AG09309 (cell line): Measurements from ENCODE around the gene SLC1A2.

Experiments
- DNase-seq: peaks from one replicate; pipeline ENCODE4 v3.0.0-alpha.2; 2010; ENCODE audit warnings: low read depth
- H3K4me3 ChIP-seq: 2 replicates; pipeline ENCODE4 v1.5.1; 2011; ENCODE audit warnings: mild to moderate bottlenecking, low read depth, low read length, moderate library complexity; ENCODE audit not compliant: control insufficient read depth
- CTCF ChIP-seq: IDR thresholded peaks from 2 replicates; pipeline ENCODE4 v1.5.1; 2011; ENCODE audit warnings: mild to moderate bottlenecking, low read depth, low read length, inconsistent platforms; ENCODE audit not compliant: insufficient read depth, control insufficient read depth; ENCODE audit errors: missing control alignments

SLC1A2 gene

GRCh38 chr11:35286126-35286525, 133.2 kb downstream of the SLC1A2 start:
- no peak for TF ChIP-seq CTCF
- H3K4me3 ChIP-seq = no peak overlapping the region
- DNase-seq = no peak

- DNase-seq = no peak
- TF ChIP-seq CTCF = no peak
These were observed 133.9 kb downstream of the SLC1A2 start for GRCh38 chr11:35285471-35285870.

GRCh38 chr11:35282221-35282882, 137.0 kb downstream of the SLC1A2 start:
- DNase-seq = no peak
- no peak for TF ChIP-seq CTCF
- H3K4me3 ChIP-seq = no peak overlapping the region

More at GRCh38 chr11:35285471-35285870, 133.9 kb downstream of the SLC1A2 start:
- no peak overlapping the region for H3K4me3 ChIP-seq

- no peak for DNase-seq
- H3K4me3 ChIP-seq = no peak overlapping the region
- no peak for TF ChIP-seq CTCF
These were observed 138.1 kb downstream of the SLC1A2 start for GRCh38 chr11:35281169-35281688.

GRCh38 chr11:35280727-35281126, 138.6 kb downstream of the SLC1A2 start:
- DNase-seq = no peak
- no peak for TF ChIP-seq CTCF
- H3K4me3 ChIP-seq = no peak overlapping the region

- TF ChIP-seq CTCF = no peak
- DNase-seq = no peak
- H3K4me3 ChIP-seq = no peak overlapping the region
These were observed 141.5 kb downstream of the SLC1A2 start for GRCh38 chr11:35277827-35278226.
